NCI-H1930 (cell line): ENCODE measurements around the gene DEPP1.

Source experiments
- DNase-seq, 2 experiments: peaks; one replicate each; lab custom pipeline; 2025; lab: John Stamatoyannopoulos, UW

The DEPP1 gene

DNA sequence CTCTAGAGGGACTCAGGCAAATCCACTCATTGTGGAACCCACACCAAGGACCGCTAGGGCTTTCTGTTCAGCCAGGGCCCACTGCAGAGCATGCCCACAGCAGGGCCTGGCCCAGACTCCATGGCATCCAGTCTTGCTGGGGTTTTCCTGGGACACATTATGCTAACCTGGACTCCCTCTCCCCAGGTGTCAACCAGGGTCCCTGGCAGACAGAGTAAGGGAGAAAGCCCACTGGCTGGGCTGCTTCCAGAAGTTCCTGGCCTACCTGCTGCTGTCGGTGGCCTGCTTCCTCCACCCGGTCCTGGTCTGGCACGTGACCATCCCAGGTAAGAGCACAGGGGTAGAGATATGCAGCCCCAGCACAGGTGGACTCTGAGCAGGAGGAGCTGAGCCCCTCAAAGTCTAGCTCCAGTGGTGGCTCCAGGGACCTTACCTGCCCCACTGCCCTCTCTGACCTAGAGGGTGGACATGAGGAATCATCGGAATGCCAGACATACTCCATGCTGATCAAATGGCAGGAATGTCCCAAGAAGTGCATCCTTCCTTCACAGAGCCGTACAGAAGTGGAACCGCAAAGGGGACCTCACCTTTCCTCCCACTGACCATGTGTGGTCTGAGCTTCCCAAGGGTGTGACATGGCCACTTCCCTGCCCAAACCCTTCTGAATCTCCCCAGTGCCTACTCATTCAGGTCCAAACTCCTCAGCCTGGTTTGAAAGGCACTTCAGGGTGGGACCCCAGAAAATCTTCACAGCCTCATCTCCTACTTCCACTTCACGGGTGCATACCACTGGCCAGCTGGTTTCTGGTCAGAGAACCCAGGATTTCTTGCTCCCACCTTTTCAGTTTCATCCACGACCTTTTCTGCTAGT, 44.9 kb downstream of the DEPP1 start:
- no peak for DNase-seq

DNA sequence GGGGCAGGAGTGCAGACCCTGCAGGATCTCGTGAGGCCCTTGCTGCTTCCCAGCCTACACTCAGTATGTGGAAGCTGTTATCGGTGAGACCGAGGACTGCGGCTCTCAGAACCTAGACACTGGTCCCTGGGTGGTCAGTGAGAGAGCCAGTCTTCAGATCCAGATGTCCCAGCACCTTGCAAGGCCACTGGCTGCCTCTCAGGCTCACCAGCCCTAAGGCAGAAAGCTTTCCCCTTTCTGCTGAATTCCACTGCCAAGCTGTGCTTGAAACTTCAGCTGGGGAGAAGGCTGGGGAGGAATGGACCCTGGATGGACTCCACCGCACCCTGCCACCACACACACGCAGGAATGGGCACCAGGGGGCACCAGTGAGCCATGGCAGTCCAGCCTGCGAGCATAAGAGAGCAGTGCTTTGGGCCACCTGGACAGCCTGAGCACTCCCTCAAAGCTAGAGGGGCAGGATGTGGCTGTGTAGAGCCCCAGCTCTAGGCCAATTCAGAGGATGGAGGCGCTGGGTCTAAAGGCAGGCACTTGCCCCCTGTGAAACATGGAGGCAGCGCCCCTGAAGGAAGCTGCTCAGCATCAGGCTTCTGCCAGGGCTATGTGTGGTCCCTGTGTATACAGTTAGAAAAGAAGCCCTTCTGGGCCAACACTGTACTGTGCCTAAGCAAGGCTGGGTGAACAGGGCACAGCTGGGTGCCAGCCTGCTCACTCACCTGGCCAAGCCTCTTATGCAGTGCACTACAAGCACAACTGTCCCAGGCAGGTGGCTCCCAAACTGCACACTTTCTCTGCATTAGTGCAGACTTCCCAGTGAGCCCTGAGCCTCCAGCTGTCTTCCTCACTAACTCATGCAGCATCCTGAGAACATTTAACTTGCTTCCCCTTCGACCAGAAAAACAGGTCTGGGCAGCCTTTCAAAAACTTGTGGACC, 45.8 kb downstream of the DEPP1 start:
- DNase-seq = peak in 1 of 2 experiments; percentile 12

DNA sequence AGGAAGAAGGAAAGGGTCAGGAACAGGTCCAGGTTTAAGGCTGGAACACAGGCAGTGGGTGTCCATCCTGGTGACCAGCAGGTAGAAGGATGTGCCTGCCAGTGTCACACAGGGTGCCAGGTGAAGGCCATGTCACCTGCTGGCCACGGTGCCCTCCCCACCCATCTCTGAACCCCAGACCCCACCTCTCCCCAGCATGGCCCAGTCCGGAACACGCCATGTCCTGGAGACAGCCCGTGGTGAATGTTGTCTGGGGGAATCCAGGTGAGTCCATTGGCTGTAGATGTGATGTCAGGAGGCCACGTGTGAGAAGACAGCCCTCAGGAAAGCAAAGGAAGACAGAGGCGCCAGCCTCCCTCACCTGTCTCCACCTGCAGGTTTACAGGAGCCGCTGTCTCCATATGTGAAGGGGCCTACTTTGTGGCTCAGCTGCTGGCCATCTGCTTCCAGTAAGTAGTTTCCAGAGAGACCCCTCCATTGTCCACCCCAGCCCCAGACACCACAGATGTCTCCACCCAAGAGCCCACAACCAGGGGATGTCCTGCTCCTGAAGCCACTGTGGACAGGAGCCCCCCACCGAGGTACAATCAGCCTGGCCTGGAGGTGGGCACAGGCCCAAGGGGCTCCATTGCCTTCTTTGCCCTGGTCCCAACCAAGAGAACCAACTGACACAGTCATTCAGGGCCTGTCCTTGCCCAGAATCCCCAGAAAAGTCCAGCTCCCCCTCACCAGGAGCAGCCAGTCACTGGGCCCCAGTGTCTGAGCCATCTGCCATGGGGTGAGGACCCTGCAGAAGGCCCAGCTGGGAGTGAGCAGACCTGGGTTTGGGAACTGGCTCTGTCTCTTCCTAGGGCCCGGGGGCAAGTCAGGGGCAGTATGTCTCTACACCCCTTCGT, 46.7 kb downstream of the DEPP1 start:
- DNase-seq = no peak

DNA sequence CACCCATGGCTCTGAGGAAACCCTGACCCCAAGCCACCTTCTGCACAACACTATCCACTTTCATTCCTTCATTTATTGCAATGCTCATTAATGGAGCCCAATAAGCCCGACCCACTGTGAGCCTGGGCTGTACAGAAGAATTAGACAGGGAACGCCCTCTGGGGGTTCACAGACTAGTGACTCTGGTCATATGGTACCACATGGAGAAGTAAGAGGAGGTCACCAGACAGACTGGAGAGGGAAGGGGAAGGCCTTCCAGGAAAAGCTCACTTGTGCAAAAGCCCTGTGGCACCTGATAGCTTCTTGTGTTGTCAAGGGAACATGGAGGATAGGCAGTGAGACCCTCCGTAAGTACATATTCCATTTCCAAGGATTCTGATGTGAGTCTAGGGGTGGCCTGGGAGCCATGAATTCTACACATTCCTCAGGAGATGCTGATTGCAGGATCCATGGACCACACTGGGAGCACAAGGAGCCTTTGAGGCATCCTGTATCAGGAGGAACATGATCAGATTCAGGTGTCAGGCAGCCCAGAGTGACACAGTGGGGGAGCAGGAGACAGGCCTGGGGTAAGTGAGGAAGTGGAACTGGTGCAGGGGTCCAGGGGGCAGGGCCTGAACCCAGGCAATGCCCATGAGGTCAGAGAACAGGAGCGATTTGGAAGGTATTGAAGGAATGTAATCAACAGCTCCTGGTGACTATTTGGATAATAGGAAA, 47.5 kb downstream of the DEPP1 start:
- no peak for DNase-seq

DNA sequence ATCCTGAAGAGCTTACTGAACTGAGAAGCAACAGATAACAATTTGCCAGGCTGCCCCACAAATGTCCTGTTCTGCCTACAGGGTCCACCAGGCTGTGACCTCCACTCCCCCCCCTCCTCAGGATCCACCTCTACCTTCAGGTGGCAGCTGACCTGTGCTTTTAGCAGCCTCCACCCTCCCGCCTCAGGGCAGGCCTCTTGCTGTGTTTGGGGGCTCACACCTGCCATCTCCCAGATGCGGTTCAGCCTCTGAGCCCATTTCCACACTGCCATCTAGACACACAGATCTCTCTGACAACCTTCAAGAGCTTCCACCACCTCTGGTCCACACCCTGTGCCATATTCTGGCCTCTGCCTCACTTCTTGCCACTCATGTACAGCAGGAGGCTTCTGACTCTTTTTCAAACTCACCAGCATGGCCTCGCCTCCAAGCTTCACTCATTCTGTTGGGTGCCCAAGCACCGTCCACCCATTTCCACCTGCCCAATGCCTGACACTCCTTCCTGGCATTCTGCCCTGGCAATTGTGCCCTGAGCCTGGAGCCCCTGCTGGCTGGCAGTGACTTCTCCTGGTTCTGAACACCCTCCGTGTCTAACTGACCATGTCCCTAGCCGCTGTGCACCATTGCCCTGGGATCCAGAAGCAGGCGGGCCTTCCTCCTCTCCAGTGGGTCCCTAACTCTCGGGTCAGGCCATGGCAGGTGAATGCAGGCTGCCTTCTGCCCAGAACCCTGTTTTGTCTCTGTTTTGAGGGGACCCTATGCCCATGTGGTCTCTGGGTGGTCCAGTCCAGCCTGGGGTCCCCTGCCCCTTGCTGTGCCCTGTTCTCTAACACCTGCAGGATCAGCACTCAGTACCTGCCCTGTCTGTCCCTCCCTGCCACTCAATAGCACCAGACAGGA, 49.0 kb downstream of the DEPP1 start:
- no peak for DNase-seq

DNA sequence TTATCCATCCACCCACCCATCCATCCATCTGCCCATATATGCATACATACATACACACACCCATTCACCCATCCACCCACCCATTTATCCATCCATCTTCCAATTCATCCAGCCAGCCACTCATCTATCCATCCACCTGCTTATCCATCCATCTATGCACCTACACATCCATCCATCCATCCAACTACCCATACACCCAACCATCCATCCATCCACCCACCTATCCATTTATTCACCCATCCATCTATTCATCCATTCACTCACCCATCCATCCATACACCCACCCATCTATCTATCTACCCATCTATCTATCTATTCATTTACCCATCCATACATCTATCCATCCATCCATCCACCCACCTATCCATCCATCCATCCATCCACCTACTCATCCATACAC, 50.1 kb downstream of the DEPP1 start:
- DNase-seq = no peak

DNA sequence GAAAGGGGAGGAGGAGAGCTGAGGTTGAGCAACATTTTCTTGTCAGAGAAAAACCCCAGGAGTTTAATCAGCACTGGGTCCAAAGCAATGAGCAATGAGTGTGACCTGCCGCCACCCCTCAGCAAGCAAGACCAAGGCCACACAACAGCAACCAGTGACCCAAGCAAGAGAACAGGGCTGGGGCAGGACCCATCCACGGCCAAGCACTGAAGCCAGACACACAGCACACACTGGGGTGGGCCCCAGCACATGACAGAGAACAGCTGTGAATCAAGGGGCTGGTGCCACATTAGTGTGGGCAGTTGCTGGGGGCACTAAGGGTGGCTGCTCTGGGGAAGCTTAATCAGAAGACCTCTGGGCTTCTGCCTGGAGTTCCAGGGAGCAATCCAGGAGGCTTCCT, 51.3 kb downstream of the DEPP1 start:
- DNase-seq = no peak

DNA sequence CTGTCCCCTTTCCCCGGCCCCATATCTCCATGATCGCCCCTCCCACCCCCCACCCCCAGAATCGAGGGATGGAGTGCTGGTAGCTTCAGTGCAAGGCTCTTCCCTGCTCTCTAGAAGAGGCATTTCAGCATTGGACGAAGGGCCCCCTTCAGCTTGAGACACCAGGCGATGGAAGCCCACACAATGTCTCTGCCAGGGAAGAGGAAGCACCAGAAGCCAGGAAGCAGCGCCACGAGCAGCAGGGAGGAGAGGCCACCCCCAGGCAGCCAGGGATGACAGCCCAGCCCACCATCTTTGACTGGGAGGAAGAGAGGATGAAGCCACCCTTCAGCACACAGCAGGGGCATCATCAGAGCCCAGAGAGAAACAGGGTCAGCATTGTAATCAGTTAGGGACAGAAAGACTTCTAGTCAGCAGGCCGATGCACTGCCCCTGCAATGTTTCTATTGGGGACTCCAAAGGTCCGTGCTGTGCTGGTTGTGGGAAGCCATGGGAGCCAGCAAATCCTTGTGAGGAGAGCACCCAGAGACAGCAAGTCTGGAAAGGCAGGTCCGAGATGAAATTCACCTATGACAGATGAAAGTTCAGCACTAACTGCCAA, 51.8 kb downstream of the DEPP1 start:
- DNase-seq = no peak
